ENCODE results near the gene MTARC2. TPM values are rescaled to one million over a fixed set of nuclear protein-coding genes. Genes with fewer than 3 reads are reported as not detected.

MTARC2 gene
- total and polyA plus RNA-seq, 2 donors (not counting 1 experiment from before 2014, with no cell fraction given): 12.6 to 14.5 TPM

DNA sequence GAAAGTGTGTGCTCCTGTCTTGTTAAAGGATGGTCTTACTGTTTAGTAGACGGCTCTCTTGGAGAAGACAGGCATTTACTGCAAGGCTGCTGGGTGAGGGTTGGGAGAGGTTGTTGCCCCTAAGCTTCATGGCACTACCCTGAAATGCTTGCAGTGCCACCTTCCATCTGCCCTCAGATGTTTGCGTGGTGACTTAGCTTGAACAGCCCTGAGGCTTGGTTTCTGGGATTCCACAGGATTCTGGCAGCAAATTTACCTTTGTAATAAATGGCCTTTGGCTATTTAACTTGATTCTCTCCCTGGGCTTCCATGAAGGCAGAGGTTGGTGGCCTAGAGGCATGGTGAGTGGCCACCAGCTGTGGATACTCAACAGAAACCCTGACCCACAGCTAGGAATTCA lies 50.2 kb downstream of the MTARC2 start:
- TF ChIP-seq, protein P1, sequence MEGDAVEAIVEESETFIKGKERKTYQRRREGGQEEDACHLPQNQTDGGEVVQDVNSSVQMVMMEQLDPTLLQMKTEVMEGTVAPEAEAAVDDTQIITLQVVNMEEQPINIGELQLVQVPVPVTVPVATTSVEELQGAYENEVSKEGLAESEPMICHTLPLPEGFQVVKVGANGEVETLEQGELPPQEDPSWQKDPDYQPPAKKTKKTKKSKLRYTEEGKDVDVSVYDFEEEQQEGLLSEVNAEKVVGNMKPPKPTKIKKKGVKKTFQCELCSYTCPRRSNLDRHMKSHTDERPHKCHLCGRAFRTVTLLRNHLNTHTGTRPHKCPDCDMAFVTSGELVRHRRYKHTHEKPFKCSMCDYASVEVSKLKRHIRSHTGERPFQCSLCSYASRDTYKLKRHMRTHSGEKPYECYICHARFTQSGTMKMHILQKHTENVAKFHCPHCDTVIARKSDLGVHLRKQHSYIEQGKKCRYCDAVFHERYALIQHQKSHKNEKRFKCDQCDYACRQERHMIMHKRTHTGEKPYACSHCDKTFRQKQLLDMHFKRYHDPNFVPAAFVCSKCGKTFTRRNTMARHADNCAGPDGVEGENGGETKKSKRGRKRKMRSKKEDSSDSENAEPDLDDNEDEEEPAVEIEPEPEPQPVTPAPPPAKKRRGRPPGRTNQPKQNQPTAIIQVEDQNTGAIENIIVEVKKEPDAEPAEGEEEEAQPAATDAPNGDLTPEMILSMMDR (conservative IDR thresholded peaks at IDR 0.05 in 1 of 2, IDR thresholded peaks at IDR 0.05 in 1 of 2; ENCODE audit: low read depth in 1 of 2, low read length in 2 of 2): no peak
- TF ChIP-seq EZH2 (IDR thresholded peaks at IDR 0.05; ENCODE audit: low read length, missing control alignments): no peak
- no peaks in the 10 kb centered on the region for H3K9me3 ChIP-seq (ENCODE audit: control insufficient read depth, insufficient read depth, low read depth, low read length)
- H4K20me1 ChIP-seq (ENCODE audit: control insufficient read depth, extremely low read depth, insufficient read depth, low read length): no peaks in the 10 kb centered on the region
- H3K4me1 ChIP-seq (ENCODE audit: control insufficient read depth, extremely low read depth, insufficient read depth, low read length): no peaks in the 10 kb centered on the region
- no peak overlapping the region for H2AFZ ChIP-seq (ENCODE audit: low read length)
- no peak overlapping the region for H3K9ac ChIP-seq (ENCODE audit: insufficient read depth, low read length)
- H3K4me3 ChIP-seq (replicated peaks in 1 of 4; ENCODE audit: control extremely low read depth in 1 of 4, insufficient read depth in 1 of 4, low read depth in 3 of 4, low read length in 4 of 4): no peak overlapping the region
- H3K36me3 ChIP-seq (ENCODE audit: control insufficient read depth, insufficient read depth, low read length): no peaks in the 10 kb centered on the region
- no peak overlapping the region for H3K27ac ChIP-seq (ENCODE audit: insufficient read depth, low read length)
- H3K27me3 ChIP-seq (ENCODE audit: control insufficient read depth, insufficient read depth, low read length): no peaks in the 10 kb centered on the region
- DNase-seq (ENCODE audit: low read depth in 2 of 2): no peak
- no peak overlapping the region for H3K4me2 ChIP-seq (ENCODE audit: extremely low read depth, insufficient read depth, low read length)
- H3K79me2 ChIP-seq (ENCODE audit: control insufficient read depth, insufficient read depth, low read length): no peaks in the 10 kb centered on the region

DNA sequence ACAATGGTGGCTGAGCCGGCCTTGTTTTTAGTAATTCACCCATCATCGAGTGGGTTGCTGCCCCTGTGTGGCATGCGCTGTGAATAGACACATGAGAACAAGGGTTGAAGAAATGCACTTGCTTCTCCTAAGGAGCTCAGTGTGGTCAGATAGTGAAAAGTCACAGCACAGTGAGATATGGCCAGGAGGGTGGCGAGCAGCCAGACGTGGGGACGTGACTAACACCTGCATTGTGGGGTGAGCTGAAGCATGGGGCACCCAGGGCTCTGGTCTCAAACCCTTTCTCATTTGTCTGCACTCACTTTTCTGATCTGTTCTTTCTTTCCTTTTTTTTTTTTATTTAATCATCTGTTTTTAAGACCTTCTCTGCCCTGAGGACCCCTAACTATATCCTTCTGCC lies 52.1 kb downstream of the MTARC2 start:
- H3K27ac ChIP-seq (ENCODE audit: insufficient read depth, low read length): no peak overlapping the region
- H3K9me3 ChIP-seq (ENCODE audit: control insufficient read depth, insufficient read depth, low read depth, low read length): no peaks in the 10 kb centered on the region
- no peak overlapping the region for H3K4me2 ChIP-seq (ENCODE audit: extremely low read depth, insufficient read depth, low read length)
- no peaks in the 10 kb centered on the region for H3K4me1 ChIP-seq (ENCODE audit: control insufficient read depth, extremely low read depth, insufficient read depth, low read length)
- H4K20me1 ChIP-seq (ENCODE audit: control insufficient read depth, extremely low read depth, insufficient read depth, low read length): no peaks in the 10 kb centered on the region
- no peaks in the 10 kb centered on the region for H3K79me2 ChIP-seq (ENCODE audit: control insufficient read depth, insufficient read depth, low read length)
- H3K9ac ChIP-seq (ENCODE audit: insufficient read depth, low read length): no peak overlapping the region
- no peaks in the 10 kb centered on the region for H3K27me3 ChIP-seq (ENCODE audit: control insufficient read depth, insufficient read depth, low read length)
- H3K36me3 ChIP-seq (ENCODE audit: control insufficient read depth, insufficient read depth, low read length): no peaks in the 10 kb centered on the region
- no peak for DNase-seq (ENCODE audit: low read depth in 2 of 2)
- no peak overlapping the region for H3K4me3 ChIP-seq (replicated peaks in 1 of 4; ENCODE audit: control extremely low read depth in 1 of 4, insufficient read depth in 1 of 4, low read depth in 3 of 4, low read length in 4 of 4)
- no peak overlapping the region for H2AFZ ChIP-seq (ENCODE audit: low read length)
- TF ChIP-seq, protein P1 (conservative IDR thresholded peaks at IDR 0.05 in 1 of 2, IDR thresholded peaks at IDR 0.05 in 1 of 2; ENCODE audit: low read depth in 1 of 2, low read length in 2 of 2): no peak
- no peak for TF ChIP-seq EZH2 (IDR thresholded peaks at IDR 0.05; ENCODE audit: low read length, missing control alignments)

DNA sequence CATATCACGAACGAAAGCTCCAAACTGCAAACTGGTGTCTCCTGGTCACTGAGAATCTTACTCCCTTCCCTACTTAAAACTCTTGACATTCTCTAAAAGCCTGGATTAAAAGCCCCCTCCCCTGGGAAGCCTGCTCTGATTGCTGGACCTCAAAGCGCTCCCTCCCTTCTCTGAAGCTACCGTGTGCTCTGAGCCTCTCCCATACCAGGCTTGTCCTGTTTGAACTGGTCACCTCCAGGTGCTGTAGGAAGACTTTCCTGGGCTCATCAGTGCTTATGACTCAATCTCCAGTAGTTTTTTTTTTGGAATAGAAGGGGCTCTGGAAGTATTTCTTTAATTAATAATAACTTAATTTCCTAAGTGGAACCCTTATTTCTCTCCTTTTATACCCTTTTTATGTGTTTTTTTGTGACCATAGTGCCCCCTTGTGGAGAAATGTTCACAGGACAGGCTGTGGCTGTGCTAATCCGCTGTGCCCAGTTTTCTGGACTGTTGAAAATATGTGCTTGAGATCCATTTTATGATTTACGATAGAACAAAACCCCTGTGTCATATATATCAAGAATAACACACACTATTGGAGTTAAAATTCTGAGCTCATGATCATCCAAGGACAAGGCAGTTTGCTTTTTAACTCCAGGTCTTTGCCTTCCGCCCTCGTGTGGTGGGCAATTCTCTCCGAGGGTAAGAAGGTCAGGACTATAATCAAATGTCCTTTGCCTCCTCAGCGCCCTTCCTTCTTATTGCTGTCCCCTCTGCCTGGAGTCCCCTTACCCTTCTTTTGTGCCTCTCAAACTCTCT lies 55.5 kb downstream of the MTARC2 start:
- Histone ChIP-seq H2AFZ (ENCODE audit: low read length) (peak overlapping the region; percentile 50), H3K4me1 (ENCODE audit: control insufficient read depth, extremely low read depth, insufficient read depth, low read length) (no peaks in the 10 kb centered on the region), H3K9me3 (ENCODE audit: control insufficient read depth, insufficient read depth, low read depth, low read length) (no peaks in the 10 kb centered on the region), H3K27me3 (ENCODE audit: control insufficient read depth, insufficient read depth, low read length) (no peaks in the 10 kb centered on the region), H3K9ac (ENCODE audit: insufficient read depth, low read length) (no peak overlapping the region), H3K27ac (ENCODE audit: insufficient read depth, low read length) (no peak overlapping the region), H3K4me3 (replicated peaks in 1 of 4; ENCODE audit: control extremely low read depth in 1 of 4, insufficient read depth in 1 of 4, low read depth in 3 of 4, low read length in 4 of 4) (no peak overlapping the region), H3K79me2 (ENCODE audit: control insufficient read depth, insufficient read depth, low read length) (no peaks in the 10 kb centered on the region), H4K20me1 (ENCODE audit: control insufficient read depth, extremely low read depth, insufficient read depth, low read length) (no peaks in the 10 kb centered on the region), H3K4me2 (ENCODE audit: extremely low read depth, insufficient read depth, low read length) (peak overlapping the region; percentile 45), H3K36me3 (ENCODE audit: control insufficient read depth, insufficient read depth, low read length) (no peaks in the 10 kb centered on the region)
- DNase-seq (ENCODE audit: low read depth in 2 of 2): peak in 1 of 2 donors; percentile 65
- no peak for TF ChIP-seq EZH2 (IDR thresholded peaks at IDR 0.05; ENCODE audit: low read length, missing control alignments)
- TF ChIP-seq, protein P1 (conservative IDR thresholded peaks at IDR 0.05 in 1 of 2, IDR thresholded peaks at IDR 0.05 in 1 of 2; ENCODE audit: low read depth in 1 of 2, low read length in 2 of 2): peak; percentile 46 to 73
